Measurements from ENCODE around the gene POLDIP2.

The POLDIP2 gene

DNA sequence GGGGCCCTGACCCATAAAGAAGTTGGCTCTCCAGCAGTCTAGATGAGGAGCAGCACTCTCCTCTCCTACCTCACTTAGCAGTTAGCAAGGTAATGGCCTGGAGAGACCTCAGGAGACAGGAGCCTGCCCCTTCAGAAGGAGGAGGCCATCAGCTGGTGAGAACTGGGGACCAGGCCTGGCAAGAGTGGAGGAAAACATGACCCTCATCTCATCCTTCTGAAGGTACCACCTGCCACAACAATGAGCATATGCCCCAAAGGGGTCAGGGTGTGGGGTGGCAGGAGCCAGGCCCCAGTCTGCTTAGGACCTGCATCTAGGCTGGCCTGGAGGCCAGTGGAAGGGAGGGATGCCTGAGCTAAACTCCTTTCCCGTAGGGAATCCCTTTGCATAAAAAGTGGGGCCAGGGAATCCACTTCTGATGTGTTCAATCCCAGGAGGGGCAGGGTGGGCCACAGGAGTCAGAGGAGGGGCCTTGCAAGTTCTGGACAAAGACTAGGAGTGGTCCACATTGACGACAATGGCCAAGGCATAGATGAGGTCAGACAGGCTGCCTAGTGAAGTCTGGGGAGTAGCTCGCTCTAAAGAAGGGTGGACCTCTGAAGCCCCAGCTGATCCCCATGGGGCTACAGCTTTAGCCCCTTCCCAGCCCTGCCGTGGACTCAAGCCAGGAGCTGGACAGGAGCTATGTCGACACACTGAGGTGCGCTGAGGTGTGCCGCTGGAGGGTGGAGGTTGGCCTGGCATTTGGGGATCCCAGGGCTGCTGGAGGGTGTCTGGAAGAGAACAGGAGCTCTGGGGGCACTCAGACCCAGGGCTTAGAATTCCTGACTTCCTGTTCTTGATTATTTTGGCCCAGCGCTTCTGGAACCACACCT, 6.7 kb upstream of the POLDIP2 start:
- Histone ChIP-seq H3K27me3 (ENCODE audit: low read depth, low read length) (no peaks in the 10 kb centered on the region), H3K4me1 (ENCODE audit: control insufficient read depth in 1 of 2, insufficient read depth in 2 of 2, low read length in 2 of 2) (no peaks in the 10 kb centered on the region), H3K9me3 (ENCODE audit: control insufficient read depth in 1 of 2, low read length in 2 of 2) (no peaks in the 10 kb centered on the region), H3K36me3 (ENCODE audit: control insufficient read depth in 1 of 2, insufficient read depth in 2 of 2, low read length in 2 of 2) (peaks cover 33 to 65% of the 10 kb centered on the region in 2 donors), H3K4me3 (ENCODE audit: low read depth in 1 of 2, low read length in 2 of 2) (no peak overlapping the region), H3K27ac (ENCODE audit: low read length) (no peak overlapping the region)

DNA sequence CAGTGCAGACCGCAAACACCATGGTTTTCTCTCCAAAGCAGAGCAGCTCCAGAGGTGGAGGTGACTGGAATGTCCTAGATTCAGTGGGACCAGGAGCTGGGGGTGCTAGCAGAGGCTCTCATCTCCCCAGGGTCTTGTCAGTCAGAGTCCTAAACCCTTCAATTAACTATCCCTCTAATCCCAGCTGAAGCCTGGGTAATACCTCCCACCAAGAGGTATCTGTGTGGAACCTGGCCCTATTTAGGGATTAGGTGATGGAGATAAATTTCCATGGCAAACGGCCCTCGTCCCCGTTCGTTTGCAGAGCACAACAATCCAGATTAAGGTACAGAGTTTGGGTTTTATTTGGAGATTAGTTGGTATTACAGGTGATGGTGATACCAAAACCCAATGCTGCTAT, 5.9 kb upstream of the POLDIP2 start:
- Histone ChIP-seq H3K27ac (ENCODE audit: low read length) (no peak overlapping the region), H3K27me3 (ENCODE audit: low read depth, low read length) (no peaks in the 10 kb centered on the region), H3K9me3 (ENCODE audit: control insufficient read depth in 1 of 2, low read length in 2 of 2) (no peaks in the 10 kb centered on the region), H3K4me3 (ENCODE audit: low read depth in 1 of 2, low read length in 2 of 2) (no peak overlapping the region), H3K4me1 (ENCODE audit: control insufficient read depth in 1 of 2, insufficient read depth in 2 of 2, low read length in 2 of 2) (peaks cover 3 to 7% of the 10 kb centered on the region in 2 donors), H3K36me3 (ENCODE audit: control insufficient read depth in 1 of 2, insufficient read depth in 2 of 2, low read length in 2 of 2) (peaks cover 33 to 65% of the 10 kb centered on the region in 2 donors)

DNA sequence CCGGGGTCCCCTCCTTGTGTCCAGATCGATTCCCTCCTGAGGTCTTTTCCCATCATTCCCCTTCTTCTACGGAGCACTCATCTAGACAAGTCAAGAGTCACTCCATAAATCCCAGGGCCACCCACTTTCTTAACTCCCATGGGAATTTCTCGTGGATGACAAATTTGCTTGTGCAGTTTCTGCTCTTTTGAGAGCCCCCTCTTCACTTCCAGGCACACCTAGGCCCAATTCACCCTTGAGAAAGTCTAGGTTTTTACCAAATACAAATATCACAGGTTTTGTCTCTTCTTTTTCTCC, 522 bp upstream of the POLDIP2 start:
- Histone ChIP-seq H3K4me3 (ENCODE audit: low read depth in 1 of 2, low read length in 2 of 2) (peak overlapping the region; percentile 89 to 98), H3K27me3 (ENCODE audit: low read depth, low read length) (no peaks in the 10 kb centered on the region), H3K27ac (ENCODE audit: low read length) (peak overlapping the region; percentile 73), H3K9me3 (ENCODE audit: control insufficient read depth in 1 of 2, low read length in 2 of 2) (no peaks in the 10 kb centered on the region), H3K4me1 (ENCODE audit: control insufficient read depth in 1 of 2, insufficient read depth in 2 of 2, low read length in 2 of 2) (peaks cover 13 to 22% of the 10 kb centered on the region in 2 donors), H3K36me3 (ENCODE audit: control insufficient read depth in 1 of 2, insufficient read depth in 2 of 2, low read length in 2 of 2) (peaks cover 40 to 56% of the 10 kb centered on the region in 2 donors)

DNA sequence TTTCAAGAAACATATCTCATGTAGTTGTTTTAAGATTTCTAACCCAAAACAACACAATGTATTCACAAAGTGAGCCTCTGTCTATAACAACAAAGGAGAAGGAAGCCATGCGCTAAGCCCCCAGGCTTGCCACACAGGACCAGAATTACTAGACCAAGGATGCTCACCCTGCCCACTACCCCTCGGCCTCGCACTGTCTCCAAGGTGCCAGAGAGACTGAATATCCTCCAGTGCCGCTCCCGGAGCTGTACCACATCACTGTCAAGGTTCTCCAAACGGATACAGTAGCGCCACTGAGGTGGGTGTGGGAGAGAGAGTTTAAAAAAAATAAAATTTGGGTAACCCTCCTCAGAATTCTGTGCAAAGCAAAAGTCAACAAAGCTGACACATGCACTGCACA, 7.1 kb downstream of the POLDIP2 start:
- Histone ChIP-seq H3K36me3 (ENCODE audit: control insufficient read depth in 1 of 2, insufficient read depth in 2 of 2, low read length in 2 of 2) (peaks cover 72 to 90% of the 10 kb centered on the region in 2 donors), H3K4me3 (ENCODE audit: low read depth in 1 of 2, low read length in 2 of 2) (no peak overlapping the region), H3K9me3 (ENCODE audit: control insufficient read depth in 1 of 2, low read length in 2 of 2) (no peaks in the 10 kb centered on the region), H3K27me3 (ENCODE audit: low read depth, low read length) (no peaks in the 10 kb centered on the region), H3K4me1 (ENCODE audit: control insufficient read depth in 1 of 2, insufficient read depth in 2 of 2, low read length in 2 of 2) (no peaks in the 10 kb centered on the region), H3K27ac (ENCODE audit: low read length) (no peak overlapping the region)

DNA sequence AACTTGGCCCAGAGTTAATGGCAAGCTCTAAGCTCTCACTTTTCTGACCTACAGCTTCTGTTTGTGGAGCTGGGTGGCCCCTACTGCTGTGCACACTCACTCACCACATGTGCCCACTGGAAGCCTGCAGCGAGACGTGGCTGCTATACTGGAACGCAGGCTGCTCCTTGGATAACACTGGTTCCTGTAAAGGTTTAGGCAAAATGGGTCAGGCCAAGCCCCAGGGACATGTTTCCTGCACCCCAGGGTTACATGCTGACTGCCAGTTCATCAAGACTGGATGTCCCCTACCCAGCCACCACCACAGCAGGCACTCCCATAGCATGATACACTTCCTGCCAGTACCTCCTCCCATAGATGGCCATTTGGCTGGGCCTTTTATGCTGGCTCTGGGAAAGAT, 8.3 kb downstream of the POLDIP2 start:
- H3K27me3 ChIP-seq (ENCODE audit: low read depth, low read length) = no peaks in the 10 kb centered on the region
- H3K4me1 ChIP-seq (ENCODE audit: control insufficient read depth in 1 of 2, insufficient read depth in 2 of 2, low read length in 2 of 2) = no peaks in the 10 kb centered on the region
- no peak overlapping the region for H3K27ac ChIP-seq (ENCODE audit: low read length)
- H3K9me3 ChIP-seq (ENCODE audit: control insufficient read depth in 1 of 2, low read length in 2 of 2) = no peaks in the 10 kb centered on the region
- no peak overlapping the region for H3K4me3 ChIP-seq (ENCODE audit: low read depth in 1 of 2, low read length in 2 of 2)
- peaks cover 75 to 91% of the 10 kb centered on the region in 2 donors for H3K36me3 ChIP-seq (ENCODE audit: control insufficient read depth in 1 of 2, insufficient read depth in 2 of 2, low read length in 2 of 2)

DNA sequence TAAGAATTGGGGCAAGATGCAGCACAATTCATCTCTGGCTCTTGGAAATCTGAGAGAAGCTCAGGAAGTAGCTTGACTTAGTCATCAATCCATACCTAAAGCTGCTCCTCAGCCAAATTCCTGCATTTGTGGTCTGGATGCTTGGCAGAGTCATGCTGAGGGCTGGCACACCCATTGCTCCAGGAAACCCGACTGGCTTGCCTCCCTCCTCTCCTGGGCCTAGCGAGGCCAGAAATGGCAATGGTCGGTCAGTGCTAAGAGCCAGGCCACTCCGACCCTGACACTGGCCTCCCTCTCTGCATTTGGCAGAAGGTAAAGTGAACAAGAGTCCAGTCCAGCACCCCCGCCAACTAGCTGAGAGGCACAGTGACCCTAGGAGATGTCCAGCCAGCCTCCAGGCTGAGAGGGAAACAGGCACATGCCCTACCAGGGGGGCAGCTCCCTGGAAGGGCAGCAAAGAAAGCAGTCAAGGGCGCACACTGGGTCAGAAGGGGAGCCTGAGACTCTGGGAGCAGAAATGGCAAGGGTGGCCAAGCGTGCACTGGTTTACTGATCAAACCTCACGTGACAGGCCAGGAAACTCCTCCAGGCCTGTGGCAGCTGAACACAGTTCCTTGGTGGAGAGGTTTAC, 10.0 kb downstream of the POLDIP2 start:
- no peak overlapping the region for H3K27ac ChIP-seq (ENCODE audit: low read length)
- no peaks in the 10 kb centered on the region for H3K4me1 ChIP-seq (ENCODE audit: control insufficient read depth in 1 of 2, insufficient read depth in 2 of 2, low read length in 2 of 2)

DNA sequence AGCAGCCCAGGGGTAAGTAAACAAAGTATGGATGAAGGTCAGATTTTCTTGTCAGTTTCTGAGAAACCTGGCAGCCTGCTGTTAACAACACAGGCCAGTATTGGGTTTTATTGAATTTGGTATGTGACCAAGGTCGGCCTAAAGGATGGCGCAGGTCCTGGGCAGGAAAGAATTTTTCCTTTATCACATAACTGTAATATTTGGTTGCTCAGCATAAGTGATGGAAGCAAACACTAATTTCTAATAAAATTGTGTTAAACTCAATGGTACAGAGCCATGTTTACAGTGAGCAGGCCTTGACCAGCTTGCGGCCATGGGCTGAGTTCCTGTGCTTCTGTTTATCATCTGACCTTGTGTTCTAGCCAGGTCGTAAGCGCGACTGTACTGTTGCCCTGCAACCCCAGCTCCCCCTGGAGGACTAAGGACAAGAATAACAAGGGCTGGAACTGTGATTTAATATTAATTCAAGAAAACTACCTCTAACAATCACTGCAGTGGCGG, 10.5 kb downstream of the POLDIP2 start:
- no peaks in the 10 kb centered on the region for H3K9me3 ChIP-seq (ENCODE audit: control insufficient read depth in 1 of 2, low read length in 2 of 2)
- H3K27ac ChIP-seq (ENCODE audit: low read length) = no peak overlapping the region
- H3K4me3 ChIP-seq (ENCODE audit: low read depth in 1 of 2, low read length in 2 of 2) = no peak overlapping the region
- H3K4me1 ChIP-seq (ENCODE audit: control insufficient read depth in 1 of 2, insufficient read depth in 2 of 2, low read length in 2 of 2) = no peaks in the 10 kb centered on the region
- peaks cover 69 to 95% of the 10 kb centered on the region in 2 donors for H3K36me3 ChIP-seq (ENCODE audit: control insufficient read depth in 1 of 2, insufficient read depth in 2 of 2, low read length in 2 of 2)
- H3K27me3 ChIP-seq (ENCODE audit: low read depth, low read length) = no peaks in the 10 kb centered on the region

More for the DNA sequence above, 10.0 kb downstream of the POLDIP2 start:
- H3K36me3 ChIP-seq (ENCODE audit: control insufficient read depth in 1 of 2, insufficient read depth in 2 of 2, low read length in 2 of 2) = peaks cover 65 to 95% of the 10 kb centered on the region in 2 donors
- H3K9me3 ChIP-seq (ENCODE audit: control insufficient read depth in 1 of 2, low read length in 2 of 2) = no peaks in the 10 kb centered on the region
- no peaks in the 10 kb centered on the region for H3K27me3 ChIP-seq (ENCODE audit: low read depth, low read length)
- no peak overlapping the region for H3K4me3 ChIP-seq (ENCODE audit: low read depth in 1 of 2, low read length in 2 of 2)

DNA sequence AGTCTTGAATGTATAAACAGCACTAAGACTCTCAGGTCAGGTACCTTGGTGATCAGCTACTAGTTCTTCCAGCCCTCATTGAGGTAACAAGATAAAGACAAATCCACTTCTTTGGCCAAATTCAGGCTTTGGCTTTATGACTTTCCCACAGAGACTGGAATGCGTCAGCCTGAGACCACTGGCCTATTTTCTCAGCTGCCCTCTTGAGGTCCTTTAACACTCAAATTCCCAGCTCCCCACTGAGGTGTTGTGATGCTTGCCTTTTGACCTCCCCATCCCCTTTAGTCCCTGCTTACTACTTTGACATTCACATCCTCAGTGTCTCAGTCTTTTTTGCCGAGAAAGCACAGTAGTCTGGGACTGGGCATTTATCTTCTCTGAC, 11.1 kb downstream of the POLDIP2 start:
- Histone ChIP-seq H3K27ac (ENCODE audit: low read length) (no peak overlapping the region), H3K9me3 (ENCODE audit: control insufficient read depth in 1 of 2, low read length in 2 of 2) (no peaks in the 10 kb centered on the region), H3K27me3 (ENCODE audit: low read depth, low read length) (no peaks in the 10 kb centered on the region), H3K36me3 (ENCODE audit: control insufficient read depth in 1 of 2, insufficient read depth in 2 of 2, low read length in 2 of 2) (peaks cover 69 to 95% of the 10 kb centered on the region in 2 donors), H3K4me3 (ENCODE audit: low read depth in 1 of 2, low read length in 2 of 2) (no peak overlapping the region), H3K4me1 (ENCODE audit: control insufficient read depth in 1 of 2, insufficient read depth in 2 of 2, low read length in 2 of 2) (no peaks in the 10 kb centered on the region)

DNA sequence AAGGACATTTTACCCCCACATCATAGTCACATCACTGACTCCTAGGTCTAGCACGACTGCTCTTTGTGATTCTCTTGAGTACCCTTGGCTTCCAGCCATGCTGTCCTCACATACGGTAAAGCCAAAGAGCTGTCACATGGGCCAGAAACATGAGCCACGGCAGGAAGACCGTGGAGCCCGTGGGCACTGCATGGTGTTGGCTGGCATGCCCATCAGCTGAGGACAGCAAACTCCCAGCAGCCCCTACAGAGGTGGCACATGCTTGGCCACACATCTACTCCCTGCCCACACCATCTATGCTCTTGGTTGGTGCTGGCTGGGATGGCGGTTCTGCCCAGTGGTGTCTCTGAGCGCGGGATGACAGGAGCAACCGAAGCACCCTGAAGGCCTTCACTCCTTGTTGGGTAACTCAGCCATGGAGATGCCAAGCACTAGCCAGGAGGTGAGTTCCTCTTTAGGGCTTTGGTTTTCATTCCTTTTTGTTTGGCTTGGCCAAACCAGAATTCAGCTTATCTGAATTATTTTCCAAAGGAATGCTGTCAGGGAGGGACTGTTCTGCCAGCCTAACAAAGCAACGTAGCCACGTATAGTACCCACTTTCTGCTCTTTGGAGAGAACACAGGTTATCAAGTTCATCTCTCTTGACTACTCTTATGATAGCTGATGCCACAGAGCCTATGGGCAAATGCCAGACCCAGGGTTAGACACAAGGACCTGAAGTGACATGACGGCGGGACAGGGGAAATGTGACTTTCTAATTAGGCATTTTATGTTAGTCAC, 11.7 kb downstream of the POLDIP2 start:
- Histone ChIP-seq H3K27me3 (ENCODE audit: low read depth, low read length) (no peaks in the 10 kb centered on the region), H3K4me1 (ENCODE audit: control insufficient read depth in 1 of 2, insufficient read depth in 2 of 2, low read length in 2 of 2) (no peaks in the 10 kb centered on the region), H3K27ac (ENCODE audit: low read length) (no peak overlapping the region), H3K9me3 (ENCODE audit: control insufficient read depth in 1 of 2, low read length in 2 of 2) (no peaks in the 10 kb centered on the region), H3K36me3 (ENCODE audit: control insufficient read depth in 1 of 2, insufficient read depth in 2 of 2, low read length in 2 of 2) (peaks cover 69 to 95% of the 10 kb centered on the region in 2 donors), H3K4me3 (ENCODE audit: low read depth in 1 of 2, low read length in 2 of 2) (no peak overlapping the region)

DNA sequence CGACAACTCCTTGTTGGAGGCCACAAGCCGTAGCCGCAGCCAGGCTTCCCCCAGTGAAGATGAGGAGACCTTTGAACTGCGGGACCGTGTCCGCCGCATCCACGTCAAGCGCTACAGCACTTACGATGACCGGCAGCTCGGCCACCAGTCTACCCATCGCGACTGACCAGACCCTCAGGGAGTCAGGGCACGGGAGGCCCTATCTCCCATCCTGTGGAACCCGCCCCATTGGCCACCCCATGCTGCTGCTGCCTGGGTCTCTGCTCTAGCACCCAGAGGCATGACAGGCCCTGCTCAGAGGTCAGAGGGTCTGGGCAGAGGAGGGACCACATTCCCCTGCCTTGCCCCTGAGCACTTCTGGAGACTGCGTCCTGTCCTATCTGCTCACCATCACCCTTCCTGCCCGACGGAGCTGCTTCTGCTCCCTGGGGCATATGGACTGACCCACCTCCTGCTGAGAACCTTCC, 12.9 kb downstream of the POLDIP2 start:
- H3K4me1 ChIP-seq (ENCODE audit: control insufficient read depth in 1 of 2, insufficient read depth in 2 of 2, low read length in 2 of 2) = no peaks in the 10 kb centered on the region
- H3K27me3 ChIP-seq (ENCODE audit: low read depth, low read length) = no peaks in the 10 kb centered on the region
- no peak overlapping the region for H3K4me3 ChIP-seq (ENCODE audit: low read depth in 1 of 2, low read length in 2 of 2)
- H3K36me3 ChIP-seq (ENCODE audit: control insufficient read depth in 1 of 2, insufficient read depth in 2 of 2, low read length in 2 of 2) = peaks cover 64 to 93% of the 10 kb centered on the region in 2 donors
- no peak overlapping the region for H3K27ac ChIP-seq (ENCODE audit: low read length)
- no peaks in the 10 kb centered on the region for H3K9me3 ChIP-seq (ENCODE audit: control insufficient read depth in 1 of 2, low read length in 2 of 2)

DNA sequence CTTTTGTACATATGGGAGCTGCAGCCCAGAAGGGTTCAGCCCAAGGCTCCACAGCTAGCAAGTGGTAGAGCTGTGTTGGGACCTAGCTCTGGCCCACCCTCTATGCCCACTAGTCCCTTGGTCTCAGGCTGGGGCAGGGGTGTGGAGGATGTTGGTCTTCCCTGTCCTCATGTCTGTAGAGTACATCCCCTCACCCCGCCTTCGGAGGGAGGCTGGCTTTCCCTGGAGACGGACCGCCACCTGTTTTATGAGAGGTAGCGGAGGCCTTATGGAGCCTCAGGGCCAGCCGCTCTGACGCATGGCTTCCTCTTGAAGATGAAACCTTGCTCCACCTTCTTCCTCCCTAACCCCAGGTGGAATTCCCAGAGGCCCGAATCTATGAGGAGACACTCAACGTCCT, 13.3 kb downstream of the POLDIP2 start:
- no peaks in the 10 kb centered on the region for H3K4me1 ChIP-seq (ENCODE audit: control insufficient read depth in 1 of 2, insufficient read depth in 2 of 2, low read length in 2 of 2)
- no peaks in the 10 kb centered on the region for H3K9me3 ChIP-seq (ENCODE audit: control insufficient read depth in 1 of 2, low read length in 2 of 2)
- no peaks in the 10 kb centered on the region for H3K27me3 ChIP-seq (ENCODE audit: low read depth, low read length)
- H3K36me3 ChIP-seq (ENCODE audit: control insufficient read depth in 1 of 2, insufficient read depth in 2 of 2, low read length in 2 of 2) = peaks cover 63 to 94% of the 10 kb centered on the region in 2 donors
- H3K4me3 ChIP-seq (ENCODE audit: low read depth in 1 of 2, low read length in 2 of 2) = no peak overlapping the region
- H3K27ac ChIP-seq (ENCODE audit: low read length) = no peak overlapping the region
